ENCODE measurements around the gene GPRC5C. TPM values are rescaled to one million over a fixed set of nuclear protein-coding genes. Genes with fewer than 3 reads are reported as not detected.

Gene GPRC5C
- total RNA-seq, 1 experiment from 2014 or later: 15.5 TPM

DNA sequence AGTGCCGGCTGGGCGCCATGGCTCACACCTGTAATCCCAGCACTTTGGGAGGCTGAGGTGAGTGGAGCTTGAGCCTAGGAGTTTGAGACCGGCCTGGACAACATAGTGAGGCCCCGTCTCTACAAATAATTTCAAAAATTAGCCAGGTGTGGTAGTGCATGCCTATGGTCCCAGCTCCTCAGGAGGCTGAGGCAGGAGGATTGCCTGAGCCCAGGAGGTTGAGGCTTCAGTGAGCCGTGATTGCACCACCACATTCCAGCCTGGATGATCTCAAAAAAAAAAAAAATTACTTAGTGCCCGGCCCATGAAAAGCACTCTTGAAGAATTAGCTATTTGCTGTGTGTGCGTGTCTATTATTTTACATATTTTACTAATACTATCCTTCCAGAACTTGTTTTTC, 9.6 kb downstream of the GPRC5C start:
- H3K27me3 Mint-ChIP-seq (ENCODE audit: low read depth): peaks cover 4% of the 10 kb centered on the region
- peaks cover 4 to 6% of the 10 kb centered on the region in 2 experiments; a peak in 4 of 5 replicates for H3K9me3 Mint-ChIP-seq
- no CpG with 5 or more reads among the region's 7 CpGs for WGBS (ENCODE audit: extremely low coverage, insufficient read length, low lambda C conversion rate)
- H3K18ac ChIP-seq (ENCODE audit: insufficient read length, low read depth, low read length): no peak overlapping the region
- H3K9me3 ChIP-seq (ENCODE audit: control insufficient read depth, low read depth, low read length): no peaks in the 10 kb centered on the region
- DNase-seq: no peak
- H3K23me2 ChIP-seq (ENCODE audit: insufficient read length, low read depth, low read length, poor library complexity, severe bottlenecking): no peaks in the 10 kb centered on the region
- H2BK120ac ChIP-seq (ENCODE audit: low read depth, low read length, poor library complexity, severe bottlenecking): no peak overlapping the region
- H4K20me1 ChIP-seq (ENCODE audit: control insufficient read depth, insufficient read depth, insufficient read length): no peaks in the 10 kb centered on the region
- H3K27ac ChIP-seq (ENCODE audit: insufficient read length, low read depth, low read length): no peak overlapping the region
- TF ChIP-seq, protein P1, sequence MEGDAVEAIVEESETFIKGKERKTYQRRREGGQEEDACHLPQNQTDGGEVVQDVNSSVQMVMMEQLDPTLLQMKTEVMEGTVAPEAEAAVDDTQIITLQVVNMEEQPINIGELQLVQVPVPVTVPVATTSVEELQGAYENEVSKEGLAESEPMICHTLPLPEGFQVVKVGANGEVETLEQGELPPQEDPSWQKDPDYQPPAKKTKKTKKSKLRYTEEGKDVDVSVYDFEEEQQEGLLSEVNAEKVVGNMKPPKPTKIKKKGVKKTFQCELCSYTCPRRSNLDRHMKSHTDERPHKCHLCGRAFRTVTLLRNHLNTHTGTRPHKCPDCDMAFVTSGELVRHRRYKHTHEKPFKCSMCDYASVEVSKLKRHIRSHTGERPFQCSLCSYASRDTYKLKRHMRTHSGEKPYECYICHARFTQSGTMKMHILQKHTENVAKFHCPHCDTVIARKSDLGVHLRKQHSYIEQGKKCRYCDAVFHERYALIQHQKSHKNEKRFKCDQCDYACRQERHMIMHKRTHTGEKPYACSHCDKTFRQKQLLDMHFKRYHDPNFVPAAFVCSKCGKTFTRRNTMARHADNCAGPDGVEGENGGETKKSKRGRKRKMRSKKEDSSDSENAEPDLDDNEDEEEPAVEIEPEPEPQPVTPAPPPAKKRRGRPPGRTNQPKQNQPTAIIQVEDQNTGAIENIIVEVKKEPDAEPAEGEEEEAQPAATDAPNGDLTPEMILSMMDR (conservative IDR thresholded peaks at IDR 0.05): no peak
- no peak overlapping the region for H4K91ac ChIP-seq (ENCODE audit: insufficient read length, low read depth, low read length)
- no peak overlapping the region for H3K14ac ChIP-seq (ENCODE audit: insufficient read depth, low read length)
- peaks cover 4 to 26% (median 6%) of the 10 kb centered on the region in 3 experiments; a peak in 6 of 7 replicates for H3K36me3 Mint-ChIP-seq (ENCODE audit: insufficient read depth in 1 of 3, low read depth in 3 of 3)
- H2BK12ac ChIP-seq (ENCODE audit: insufficient read length, low read depth, low read length): no peak overlapping the region
- H2BK15ac ChIP-seq (ENCODE audit: low read depth, low read length): no peak overlapping the region
- no peak overlapping the region for H3T11ph ChIP-seq (ENCODE audit: low read length)
- no peak overlapping the region for H2BK5ac ChIP-seq (ENCODE audit: insufficient read length, low read length)
- H2AFZ ChIP-seq (ENCODE audit: low read length): no peak overlapping the region
- no peak overlapping the region for H3K4me2 ChIP-seq (ENCODE audit: insufficient read depth, insufficient read length, low read length)
- H3K4me1 Mint-ChIP-seq: peaks cover 18 to 33% of the 10 kb centered on the region in 2 experiments
- H3K4me1 ChIP-seq (ENCODE audit: insufficient read depth, low read length): no peaks in the 10 kb centered on the region; the same call in 1 of the 2 replicates
- no peak overlapping the region for H3K27ac Mint-ChIP-seq
- no peak overlapping the region for H3K9ac ChIP-seq (ENCODE audit: extremely low read depth, insufficient read length, low read length)
- no peak overlapping the region for H2AK5ac ChIP-seq (ENCODE audit: insufficient read length, low read length)
- H3K27me3 ChIP-seq (ENCODE audit: insufficient read depth, low read length): no peaks in the 10 kb centered on the region
- no peaks in the 10 kb centered on the region for H3K79me1 ChIP-seq (ENCODE audit: insufficient read depth, low read depth, low read length, poor library complexity, severe bottlenecking)
- no peaks in the 10 kb centered on the region for H3K79me2 ChIP-seq (ENCODE audit: insufficient read depth, low read length)
- H3K4ac ChIP-seq (ENCODE audit: low read depth, low read length): no peak overlapping the region
- H4K8ac ChIP-seq (replicated peaks; ENCODE audit: insufficient read length, low read depth, low read length): no peak overlapping the region
- H3K23ac ChIP-seq (ENCODE audit: insufficient read length, low read depth, low read length): no peak overlapping the region
- no peak overlapping the region for H3K56ac ChIP-seq (ENCODE audit: insufficient read length, low read depth, low read length)
- H2BK20ac ChIP-seq (ENCODE audit: low read depth, low read length, poor library complexity, severe bottlenecking): no peak overlapping the region
- H4K5ac ChIP-seq (ENCODE audit: insufficient read length, low read depth, low read length): no peak overlapping the region
- no peak overlapping the region for H3K4me3 Mint-ChIP-seq

All from H9 (cell line).